Measurements from ENCODE around the gene COPB2. TPM values are rescaled to one million over a fixed set of nuclear protein-coding genes. Genes with fewer than 3 reads are reported as not detected.
"Not testable (repeated sequence)": the region's sequence is repeated elsewhere in the genome, so short reads cannot be mapped to it uniquely, and the experiment has no call there.

The COPB2 gene
- total and polyA plus RNA-seq, 11 donors = 17.7 to 80.2 (median 62.3) TPM

GRCh38 chr3:139394116-139394515, 4.7 kb upstream of the COPB2 start:
- peak overlapping the region in 1 of 12 donors; percentile 10 for H3K27ac ChIP-seq
- no peaks in the 10 kb centered on the region for H3K9me3 ChIP-seq
- intact Hi-C loops (cut with DNase I) = loop anchor here in 1 of 10 donors (2.0 kb wide), 1 partner anchor 23 kb away; no protein-coding TSS in a partner anchor
- no peak overlapping the region for H3K4me3 ChIP-seq
- peaks cover 0 to 27% (median 14%) of the 10 kb centered on the region in 12 donors for H3K4me1 ChIP-seq
- DNase-seq (no peak), ATAC-seq (no peak)
- no peaks in the 10 kb centered on the region for H3K27me3 ChIP-seq
- no peak for TF ChIP-seq CTCF (IDR thresholded peaks at IDR 0.05)
- TF ChIP-seq POLR2A (IDR thresholded peaks at IDR 0.05) = no peak
- H3K36me3 ChIP-seq = no peaks in the 10 kb centered on the region

- Histone ChIP-seq H3K4me3 (peak overlapping the region; percentile 72 to 95 (median 79)), H3K27me3 (no peaks in the 10 kb centered on the region), H3K4me1 (peaks cover 0 to 66% (median 43%) of the 10 kb centered on the region in 12 donors), H3K9me3 (no peaks in the 10 kb centered on the region), H3K36me3 (peaks cover 0 to 9% (median 0%) of the 10 kb centered on the region in 9 donors), H3K27ac (peak overlapping the region; percentile 65 to 98 (median 93))
- 2 to 5% (median 3%) methylated on average over 13 to 25 of the region's 25 CpGs for WGBS, 4 donors
- intact Hi-C loops (cut with DNase I) = loop anchor here in 4 of 10 donors (2.0 to 5.0 kb wide), 3 partner anchors 37 to 46 kb away; no protein-coding TSS in a partner anchor
- ATAC-seq = peak in 2 of 4 donors; percentile 5 to 16
- no peak for DNase-seq
- no peak for TF ChIP-seq POLR2A (IDR thresholded peaks at IDR 0.05)
- no peak for TF ChIP-seq CTCF (IDR thresholded peaks at IDR 0.05)
Observed at GRCh38 chr3:139388821-139389551, 461 bp downstream of the COPB2 start.

- WGBS, 4 donors = 71 to 83% (median 77%) methylated on average over 10 of the region's 10 CpGs
- no peak for ATAC-seq
- intact Hi-C loops (cut with DNase I) = loop anchor here in 4 of 10 donors (2.0 to 5.0 kb wide), 3 partner anchors 36 to 45 kb away; no protein-coding TSS in a partner anchor
Observed at GRCh38 chr3:139388077-139388476, 1.4 kb downstream of the COPB2 start.

GRCh38 chr3:139382291-139382690, 7.2 kb downstream of the COPB2 start:
- ATAC-seq; H3K9me3 ChIP-seq; DNase-seq; intact Hi-C loops (cut with DNase I); H3K27ac ChIP-seq; H3K4me3 ChIP-seq; H3K27me3 ChIP-seq: not testable (repeated sequence)
- Histone ChIP-seq H3K4me1 (peaks cover 0 to 39% (median 11%) of the 10 kb centered on the region in 12 donors), H3K36me3 (peaks cover 0 to 70% (median 62%) of the 10 kb centered on the region in 9 donors)
- WGBS, 4 donors = 59 to 92% (median 88%) methylated on average over 2 of the region's 2 CpGs

More at GRCh38 chr3:139388077-139388476, 1.4 kb downstream of the COPB2 start:
- DNase-seq = no peak
- Histone ChIP-seq H3K36me3 (peaks cover 0 to 13% (median 4%) of the 10 kb centered on the region in 9 donors), H3K27ac (no peak overlapping the region), H3K27me3 (no peaks in the 10 kb centered on the region), H3K4me1 (peaks cover 0 to 72% (median 38%) of the 10 kb centered on the region in 12 donors), H3K4me3 (peak overlapping the region in 9 of 12 donors; percentile 72 to 94 (median 79)), H3K9me3 (no peaks in the 10 kb centered on the region)
- no peak for TF ChIP-seq CTCF (IDR thresholded peaks at IDR 0.05)
- no peak for TF ChIP-seq POLR2A (IDR thresholded peaks at IDR 0.05)

Measured in heart left ventricle (tissue), 16 donors.